ENCODE data around the gene FAM163B. TPM values are rescaled to one million over a fixed set of nuclear protein-coding genes. Genes with fewer than 3 reads are reported as not detected.

The FAM163B gene
- polyA plus RNA-seq, 1 experiment, result not detected

DNA sequence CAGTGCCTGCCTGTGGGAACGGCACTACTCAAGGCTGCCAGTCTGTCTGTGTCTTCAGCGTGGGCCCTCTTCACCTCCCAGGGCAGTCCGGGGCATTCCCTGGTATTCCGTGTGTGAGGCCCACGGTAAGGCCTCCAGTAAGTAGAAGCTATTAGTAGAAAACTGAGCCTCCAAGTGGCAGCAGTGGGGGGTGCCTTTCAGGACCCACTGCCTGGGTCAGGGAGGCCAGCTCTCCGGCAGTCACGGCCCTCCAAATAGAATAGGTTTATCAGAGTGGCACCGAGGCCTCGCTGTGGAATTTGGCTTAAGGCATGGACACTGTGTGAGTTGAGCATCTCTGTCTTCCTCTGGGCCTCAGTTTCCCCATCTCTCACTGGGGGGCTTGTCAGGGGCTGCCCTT lies 51.6 kb downstream of the FAM163B start:
- Histone ChIP-seq H3K4me3 (ENCODE audit: low read depth, low read length) (no peak overlapping the region), H3K36me3 (ENCODE audit: control insufficient read depth, insufficient read depth, low read length) (no peaks in the 10 kb centered on the region), H3K27me3 (ENCODE audit: control insufficient read depth, insufficient read depth, low read length) (peaks cover 4% of the 10 kb centered on the region; the same call in 1 of the 2 replicates)
- no peak for DNase-seq (ENCODE audit: low read depth)
- ChIA-PET POLR2A (no interaction called here), CTCF (interaction anchor here (1.4 kb wide), 1 partner anchor 371 kb away, joined by 4 read pairs; no protein-coding TSS in a partner anchor)
- TF ChIP-seq, protein P1, sequence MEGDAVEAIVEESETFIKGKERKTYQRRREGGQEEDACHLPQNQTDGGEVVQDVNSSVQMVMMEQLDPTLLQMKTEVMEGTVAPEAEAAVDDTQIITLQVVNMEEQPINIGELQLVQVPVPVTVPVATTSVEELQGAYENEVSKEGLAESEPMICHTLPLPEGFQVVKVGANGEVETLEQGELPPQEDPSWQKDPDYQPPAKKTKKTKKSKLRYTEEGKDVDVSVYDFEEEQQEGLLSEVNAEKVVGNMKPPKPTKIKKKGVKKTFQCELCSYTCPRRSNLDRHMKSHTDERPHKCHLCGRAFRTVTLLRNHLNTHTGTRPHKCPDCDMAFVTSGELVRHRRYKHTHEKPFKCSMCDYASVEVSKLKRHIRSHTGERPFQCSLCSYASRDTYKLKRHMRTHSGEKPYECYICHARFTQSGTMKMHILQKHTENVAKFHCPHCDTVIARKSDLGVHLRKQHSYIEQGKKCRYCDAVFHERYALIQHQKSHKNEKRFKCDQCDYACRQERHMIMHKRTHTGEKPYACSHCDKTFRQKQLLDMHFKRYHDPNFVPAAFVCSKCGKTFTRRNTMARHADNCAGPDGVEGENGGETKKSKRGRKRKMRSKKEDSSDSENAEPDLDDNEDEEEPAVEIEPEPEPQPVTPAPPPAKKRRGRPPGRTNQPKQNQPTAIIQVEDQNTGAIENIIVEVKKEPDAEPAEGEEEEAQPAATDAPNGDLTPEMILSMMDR (IDR thresholded peaks at IDR 0.05; ENCODE audit: insufficient read depth, low read depth, low read length), result no peak

DNA sequence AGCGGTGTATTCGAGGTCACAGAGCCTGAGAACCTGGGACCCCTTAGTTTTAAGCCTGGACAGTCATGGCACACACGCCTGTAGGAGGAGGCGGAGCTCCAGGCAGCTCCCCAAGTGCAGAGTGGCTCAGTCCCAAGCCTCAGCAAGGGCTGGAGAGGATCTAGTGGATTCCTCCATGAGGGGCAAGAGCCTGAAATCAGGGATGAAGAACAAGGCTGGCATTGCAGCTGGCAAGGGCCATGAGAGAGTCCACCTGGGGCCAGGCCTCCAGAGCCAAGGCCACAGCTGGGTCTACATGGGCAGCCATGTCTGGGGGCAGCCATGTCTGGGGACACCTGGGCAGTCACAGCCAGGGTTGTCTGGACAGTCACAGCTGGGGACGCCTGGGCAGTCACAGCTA lies 52.8 kb downstream of the FAM163B start:
- no peaks in the 10 kb centered on the region for H3K36me3 ChIP-seq (ENCODE audit: control insufficient read depth, insufficient read depth, low read length)
- ChIA-PET POLR2A (no interaction called here), CTCF (interaction anchor here (0.5 to 0.6 kb wide), 2 partner anchors 187 to 234 kb away, joined by 3 read pairs; no protein-coding TSS in a partner anchor)
- no peak overlapping the region for H3K4me3 ChIP-seq (ENCODE audit: low read depth, low read length)
- DNase-seq (ENCODE audit: low read depth), result no peak
- peaks cover 4% of the 10 kb centered on the region; the same call in 1 of the 2 replicates for H3K27me3 ChIP-seq (ENCODE audit: control insufficient read depth, insufficient read depth, low read length)
- TF ChIP-seq, protein P1 (IDR thresholded peaks at IDR 0.05; ENCODE audit: insufficient read depth, low read depth, low read length), result no peak

DNA sequence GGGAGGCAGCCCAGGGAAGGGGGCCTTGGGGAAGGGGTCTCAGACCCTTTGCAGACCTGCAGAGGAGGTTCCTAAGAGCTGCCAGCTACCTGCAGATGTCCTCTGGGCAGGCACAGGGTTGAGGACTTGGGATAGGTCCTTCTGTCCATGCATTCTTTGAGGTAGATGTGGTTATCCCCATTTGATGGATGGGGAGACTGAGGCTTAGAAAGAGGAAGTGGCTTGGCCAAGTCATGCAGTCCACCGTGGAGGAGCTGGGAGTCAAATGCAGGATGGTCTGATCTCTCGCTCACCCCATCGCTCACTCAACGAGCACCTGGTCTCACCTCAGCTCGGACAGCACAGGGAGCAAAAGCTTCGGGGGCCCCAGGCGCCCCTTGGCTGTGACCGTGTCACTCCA lies 54.5 kb downstream of the FAM163B start:
- DNase-seq (ENCODE audit: low read depth), result no peak
- H3K36me3 ChIP-seq (ENCODE audit: control insufficient read depth, insufficient read depth, low read length), result no peaks in the 10 kb centered on the region
- TF ChIP-seq, protein P1 (IDR thresholded peaks at IDR 0.05; ENCODE audit: insufficient read depth, low read depth, low read length), result no peak
- H3K27me3 ChIP-seq (ENCODE audit: control insufficient read depth, insufficient read depth, low read length), result peaks cover 9% of the 10 kb centered on the region; the same call in 1 of the 2 replicates
- POLR2A ChIA-PET, result no interaction called here
- H3K4me3 ChIP-seq (ENCODE audit: low read depth, low read length), result no peak overlapping the region
- CTCF ChIA-PET, result interaction anchor here (0.8 kb wide), 1 partner anchor 11 kb away, joined by 5 read pairs; no protein-coding TSS in a partner anchor

DNA sequence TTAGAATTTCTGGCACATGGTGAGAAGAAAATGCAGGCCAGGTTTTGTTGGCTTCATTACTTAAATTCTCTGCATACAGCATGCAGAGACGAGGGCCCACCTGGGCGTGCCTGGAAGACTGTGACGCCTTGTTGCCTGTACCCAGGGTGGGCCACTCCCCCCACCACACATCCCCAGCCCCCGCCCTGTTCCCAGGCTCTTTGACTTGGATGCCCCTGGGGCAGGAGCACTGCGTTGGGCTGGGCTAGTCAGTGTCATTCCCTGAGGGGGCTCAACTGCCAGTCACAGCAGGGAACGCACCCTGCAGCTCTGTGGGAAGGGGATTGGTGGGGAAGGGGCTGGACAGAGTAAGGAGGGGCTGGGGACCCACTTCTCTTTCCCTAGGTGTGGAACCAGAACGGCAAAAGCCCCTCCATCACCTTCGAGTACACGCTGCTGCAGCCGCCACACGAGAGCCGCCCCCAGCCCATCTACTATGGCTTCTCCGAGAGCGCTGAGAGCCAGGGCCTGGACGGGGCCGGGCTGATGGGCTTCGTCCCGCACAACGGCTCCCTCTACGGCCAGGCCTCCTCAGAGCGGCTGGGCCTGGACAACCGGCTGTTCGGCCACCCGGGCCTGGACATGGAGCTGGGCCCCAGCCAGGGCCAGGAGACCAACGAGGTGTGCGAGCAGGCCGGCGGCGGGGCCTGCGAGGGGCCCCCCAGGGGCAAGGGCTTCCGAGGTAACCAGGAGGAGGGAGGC lies 55.0 kb downstream of the FAM163B start:
- DNase-seq (ENCODE audit: low read depth), result no peak
- TF ChIP-seq, protein P1 (IDR thresholded peaks at IDR 0.05; ENCODE audit: insufficient read depth, low read depth, low read length), result no peak
- CTCF ChIA-PET, result interaction anchor here (0.8 kb wide), 1 partner anchor 12 kb away, joined by 5 read pairs; no protein-coding TSS in a partner anchor

DNA sequence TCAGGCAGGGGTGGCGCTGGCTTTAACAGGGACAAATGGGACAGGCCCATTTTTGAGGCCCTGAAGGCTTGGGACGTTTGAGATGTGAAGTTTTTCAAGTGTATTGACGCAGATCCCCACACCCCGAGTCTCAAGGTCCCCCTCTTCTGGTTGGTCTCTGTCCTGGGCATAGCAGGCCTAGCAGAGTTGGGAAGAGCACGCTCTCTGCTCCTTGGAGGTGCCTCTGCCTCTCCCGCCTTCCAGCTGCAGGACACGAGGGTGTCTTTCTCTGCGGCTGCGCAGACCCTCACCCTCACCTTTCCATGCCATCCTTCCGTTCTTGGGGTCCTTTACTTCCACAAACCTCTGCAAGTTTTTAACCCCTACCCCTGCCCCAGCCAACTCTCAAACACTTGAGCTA lies 56.1 kb downstream of the FAM163B start:
- TF ChIP-seq, protein P1 (IDR thresholded peaks at IDR 0.05; ENCODE audit: insufficient read depth, low read depth, low read length), result no peak
- Histone ChIP-seq H3K4me3 (ENCODE audit: low read depth, low read length) (no peak overlapping the region), H3K36me3 (ENCODE audit: control insufficient read depth, insufficient read depth, low read length) (no peaks in the 10 kb centered on the region), H3K27me3 (ENCODE audit: control insufficient read depth, insufficient read depth, low read length) (peaks cover 11% of the 10 kb centered on the region)
- POLR2A ChIA-PET, result no interaction called here
- no peak for DNase-seq (ENCODE audit: low read depth)
- CTCF ChIA-PET, result no interaction called here

More for the DNA sequence above, 55.0 kb downstream of the FAM163B start:
- Histone ChIP-seq H3K4me3 (ENCODE audit: low read depth, low read length) (no peak overlapping the region), H3K27me3 (ENCODE audit: control insufficient read depth, insufficient read depth, low read length) (peaks cover 11% of the 10 kb centered on the region), H3K36me3 (ENCODE audit: control insufficient read depth, insufficient read depth, low read length) (no peaks in the 10 kb centered on the region)
- POLR2A ChIA-PET, result no interaction called here
